ENCODE measurements around the gene SAMD3.

GRCh38 chr6:130113201-130113710, 109.5 kb downstream of the SAMD3 start:
- no peak for TF ChIP-seq POLR2AphosphoS5 (IDR thresholded peaks at IDR 0.05; ENCODE audit: borderline replicate concordance, low read depth, low read length)
- no peak for TF ChIP-seq EZH2 (IDR thresholded peaks at IDR 0.05)
- no peak for TF ChIP-seq FOXP2 (optimal IDR thresholded peaks at IDR 0.05; ENCODE audit: control extremely low read depth, extremely low read length, insufficient read depth)

All from SK-N-MC (cell line).